NT2/D1 (cell line): ENCODE data around the gene GPATCH11.
A peak's percentile ranks its signal among the peaks of the same experiment; 100 is the strongest.

ENCODE experiments used
- DNase-seq: peaks from one replicate; pipeline ENCODE4 v3.0.0-alpha.2; 2011; ENCODE audit warnings: low read depth, low spot score
- H3K27me3 ChIP-seq: 2 replicates; pipeline ENCODE4 v1.6.0; 2011; ENCODE audit warnings: mild to moderate bottlenecking; ENCODE audit not compliant: insufficient read length, insufficient read depth
- H3K36me3 ChIP-seq: 2 replicates; pipeline ENCODE4 v1.6.1; 2011; ENCODE audit warnings: mild to moderate bottlenecking, low read length, mixed read lengths; ENCODE audit not compliant: insufficient read depth, insufficient read length
- H3K4me1 ChIP-seq: 2 replicates; pipeline ENCODE4 v1.5.1; 2011; ENCODE audit not compliant: insufficient read depth, insufficient read length
- H3K4me3 ChIP-seq: 2 replicates; pipeline ENCODE4 v1.5.1; 2011; ENCODE audit warnings: low read depth; ENCODE audit not compliant: insufficient read length
- H3K9ac ChIP-seq: 2 replicates; pipeline ENCODE4 v1.6.0; 2011; ENCODE audit warnings: low read depth; ENCODE audit not compliant: insufficient read length
- H3K9me3 ChIP-seq: 2 replicates; pipeline ENCODE4 v1.5.1; 2011; ENCODE audit warnings: mild to moderate bottlenecking, low read length; ENCODE audit not compliant: insufficient read depth
- SUZ12 ChIP-seq: IDR thresholded peaks from 2 replicates; pipeline ENCODE4 v1.6.1; 2011; ENCODE audit not compliant: insufficient read length, insufficient read depth; ENCODE audit errors: extremely low read depth
- YY1 ChIP-seq: IDR thresholded peaks from 2 replicates; pipeline ENCODE4 v1.6.1; 2011; ENCODE audit not compliant: insufficient read length, insufficient read depth
- ZNF274 ChIP-seq: IDR thresholded peaks from 2 replicates; pipeline ENCODE4 v1.6.1; 2011; ENCODE audit warnings: mild to moderate bottlenecking, low read depth, low read length

The GPATCH11 gene

GRCh38 chr2:37083873-37084794 is at the start of gene GPATCH11, which contains the start of gene HEATR5B:
GPATCH11 (plus strand) TSS chr2:37084518; CDS start chr2:37088382, 3,864 bp downstream.
HEATR5B (minus strand) TSS chr2:37084372; CDS start chr2:37083414, 958 bp downstream.
- peak; percentile 97 for DNase-seq
- Histone ChIP-seq H3K27me3 (no peaks in the 10 kb centered on the region), H3K36me3 (peaks cover 19% of the 10 kb centered on the region), H3K4me3 (peak within 1 kb of the TSS; percentile 78), H3K9ac (peak within 1 kb of the TSS; percentile 88), H3K4me1 (no peaks in the 10 kb centered on the region), H3K9me3 (no peaks in the 10 kb centered on the region)
- TF ChIP-seq ZNF274 (no peak), YY1 (no peak), SUZ12 (no peak)

GRCh38 chr2:37037771-37038170 is 46.5 kb upstream of the GPATCH11 start:
- TF ChIP-seq YY1 (no peak), SUZ12 (no peak), ZNF274 (no peak)
- no peak for DNase-seq
- Histone ChIP-seq H3K9me3 (no peaks in the 10 kb centered on the region), H3K27me3 (no peaks in the 10 kb centered on the region), H3K9ac (no peak overlapping the region), H3K36me3 (peaks cover 7% of the 10 kb centered on the region), H3K4me1 (no peaks in the 10 kb centered on the region), H3K4me3 (no peak overlapping the region)

DNA sequence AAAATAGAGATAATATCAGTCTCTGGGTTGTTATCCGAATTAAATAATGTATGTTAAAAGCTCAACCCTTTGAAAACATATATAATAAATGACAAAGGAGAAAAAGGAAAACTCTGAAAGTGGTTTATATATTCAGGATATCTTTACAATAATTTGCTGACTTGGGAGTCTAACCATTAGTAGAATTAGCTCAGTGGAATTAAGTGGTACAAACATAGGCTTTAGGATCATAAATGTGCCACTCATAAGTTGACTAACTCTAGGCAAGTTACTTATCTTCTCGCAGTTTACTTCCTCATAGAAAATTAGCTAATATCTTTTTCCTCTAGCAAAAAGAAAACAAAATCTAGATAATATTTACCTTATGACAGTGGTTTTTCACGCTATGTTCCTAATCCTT is 44.7 kb upstream of the GPATCH11 start:
- H3K9me3 ChIP-seq, result no peaks in the 10 kb centered on the region
- no peak overlapping the region for H3K9ac ChIP-seq
- TF ChIP-seq YY1 (no peak), ZNF274 (no peak), SUZ12 (no peak)
- H3K4me1 ChIP-seq, result no peaks in the 10 kb centered on the region
- H3K27me3 ChIP-seq, result no peaks in the 10 kb centered on the region
- no peak for DNase-seq
- peaks cover 7% of the 10 kb centered on the region for H3K36me3 ChIP-seq
- no peak overlapping the region for H3K4me3 ChIP-seq

DNA sequence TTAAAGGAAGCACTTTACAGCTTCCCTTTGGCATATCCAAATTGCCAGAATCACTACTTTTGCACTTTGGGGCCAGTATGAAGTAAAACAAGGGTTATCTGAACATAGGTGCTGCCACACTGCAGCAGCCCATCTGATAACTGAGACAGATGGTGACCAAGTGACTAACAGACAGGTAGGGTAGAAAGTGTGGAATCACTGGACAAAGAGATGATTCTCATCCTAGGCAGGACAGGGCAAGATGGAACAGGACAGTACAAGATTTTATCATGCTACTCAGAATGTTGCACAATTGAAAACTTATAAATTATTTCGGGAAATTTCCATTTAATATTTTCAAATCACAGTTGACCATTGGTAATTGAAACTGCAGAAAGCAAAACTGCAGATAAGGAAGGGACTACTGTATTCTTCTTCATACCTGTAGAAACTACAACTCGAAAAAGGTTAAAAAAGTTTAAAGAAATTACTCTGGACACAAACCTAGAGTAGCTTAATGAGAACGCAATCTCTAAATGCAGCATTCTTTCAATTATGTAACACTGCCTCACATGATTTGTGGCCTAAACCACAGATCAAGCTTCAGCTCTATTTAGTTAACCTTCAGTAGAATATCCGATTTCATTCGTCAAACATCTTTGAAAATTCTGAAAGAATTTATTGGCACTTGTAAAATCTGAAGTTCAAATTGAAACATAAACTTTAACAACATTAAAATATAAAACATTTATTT is 31.6 kb upstream of the GPATCH11 start:
- Histone ChIP-seq H3K4me1 (no peaks in the 10 kb centered on the region), H3K27me3 (no peaks in the 10 kb centered on the region), H3K4me3 (no peak overlapping the region), H3K9ac (no peak overlapping the region), H3K9me3 (no peaks in the 10 kb centered on the region), H3K36me3 (peaks cover 29% of the 10 kb centered on the region)
- DNase-seq, result no peak
- no peak for TF ChIP-seq YY1

DNA sequence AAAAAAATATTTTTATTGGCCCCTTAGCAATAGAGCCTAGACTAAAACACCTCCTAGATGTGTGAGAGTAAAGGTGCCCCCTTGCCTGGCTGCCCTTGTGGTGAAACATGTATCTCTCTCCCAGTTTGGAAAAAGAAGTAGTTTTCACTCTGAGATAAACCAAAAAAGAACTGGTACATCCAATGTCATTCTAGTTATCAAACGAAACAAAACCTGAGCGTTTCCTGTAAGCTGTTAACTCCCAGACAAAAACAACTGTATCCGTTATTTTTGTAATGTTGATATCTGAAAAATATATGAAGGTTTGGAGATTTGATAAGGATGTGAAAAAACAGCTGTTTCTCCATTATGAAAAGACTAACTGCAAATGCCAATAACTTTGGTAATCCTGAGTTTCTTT is 24.5 kb upstream of the GPATCH11 start:
- TF ChIP-seq SUZ12, result no peak
- Histone ChIP-seq H3K27me3 (no peaks in the 10 kb centered on the region), H3K9me3 (no peaks in the 10 kb centered on the region), H3K9ac (no peak overlapping the region), H3K4me3 (no peak overlapping the region), H3K36me3 (peaks cover 25% of the 10 kb centered on the region), H3K4me1 (no peaks in the 10 kb centered on the region)
- DNase-seq, result no peak

DNA sequence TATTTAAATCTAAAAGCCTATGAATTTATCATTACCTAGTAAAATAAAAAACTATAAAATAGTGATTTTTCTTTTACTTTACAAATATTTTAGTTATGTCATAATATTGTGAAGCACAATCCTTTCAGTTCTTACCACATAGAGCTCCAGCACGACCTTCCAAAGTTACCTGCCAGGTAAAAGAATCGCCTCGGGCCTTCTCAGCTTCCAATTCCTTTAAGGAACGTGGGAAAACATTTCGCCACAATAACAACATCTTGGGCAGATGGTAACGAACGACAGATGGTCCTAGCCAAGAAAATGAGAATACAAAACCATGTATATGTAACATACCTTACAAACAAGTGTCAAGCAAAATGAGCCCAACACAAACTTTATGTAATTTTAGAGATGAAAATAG is 23.9 kb upstream of the GPATCH11 start:
- TF ChIP-seq SUZ12 (no peak), YY1 (no peak), ZNF274 (no peak)
- H3K9ac ChIP-seq, result no peak overlapping the region
- peaks cover 29% of the 10 kb centered on the region for H3K36me3 ChIP-seq
- no peaks in the 10 kb centered on the region for H3K9me3 ChIP-seq
- no peaks in the 10 kb centered on the region for H3K4me1 ChIP-seq
- DNase-seq, result no peak
- H3K4me3 ChIP-seq, result no peak overlapping the region
- no peaks in the 10 kb centered on the region for H3K27me3 ChIP-seq

DNA sequence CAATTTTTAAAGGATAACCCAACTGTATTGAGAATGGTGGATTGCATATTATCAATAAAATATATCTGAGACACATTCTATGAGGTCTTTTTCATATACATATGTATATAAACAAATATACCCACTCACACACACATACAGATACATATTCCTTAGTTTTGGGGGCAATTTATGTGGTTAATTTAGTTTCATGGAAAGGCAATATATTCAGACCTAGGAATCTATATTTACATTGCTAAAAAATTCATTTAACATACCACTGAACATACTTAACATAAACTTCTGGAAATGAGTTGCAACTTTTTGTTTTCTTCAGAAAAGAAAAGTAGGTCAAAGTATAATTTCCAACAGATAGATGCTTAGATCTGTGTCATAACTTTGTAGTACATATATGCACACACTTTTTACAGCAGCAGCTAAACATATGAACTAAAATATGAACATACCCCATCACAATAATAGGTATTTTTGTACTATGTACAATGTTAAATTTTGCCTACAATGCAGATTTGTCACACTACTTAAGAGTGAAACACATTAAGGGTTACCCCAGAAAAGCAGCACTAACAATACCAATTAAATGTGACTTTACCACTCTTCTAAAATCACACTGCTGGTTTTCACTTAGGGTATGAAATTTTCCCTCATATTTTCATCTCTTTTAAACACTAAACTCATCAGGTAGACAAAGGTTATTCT is 23.2 kb upstream of the GPATCH11 start:
- no peak overlapping the region for H3K4me3 ChIP-seq
- no peak overlapping the region for H3K9ac ChIP-seq
- H3K9me3 ChIP-seq, result no peaks in the 10 kb centered on the region
- DNase-seq, result no peak
- H3K27me3 ChIP-seq, result no peaks in the 10 kb centered on the region
- peaks cover 29% of the 10 kb centered on the region for H3K36me3 ChIP-seq
- TF ChIP-seq SUZ12 (no peak), YY1 (no peak), ZNF274 (no peak)
- no peaks in the 10 kb centered on the region for H3K4me1 ChIP-seq
